ENCODE results near the gene OR10A3.

The OR10A3 gene

DNA sequence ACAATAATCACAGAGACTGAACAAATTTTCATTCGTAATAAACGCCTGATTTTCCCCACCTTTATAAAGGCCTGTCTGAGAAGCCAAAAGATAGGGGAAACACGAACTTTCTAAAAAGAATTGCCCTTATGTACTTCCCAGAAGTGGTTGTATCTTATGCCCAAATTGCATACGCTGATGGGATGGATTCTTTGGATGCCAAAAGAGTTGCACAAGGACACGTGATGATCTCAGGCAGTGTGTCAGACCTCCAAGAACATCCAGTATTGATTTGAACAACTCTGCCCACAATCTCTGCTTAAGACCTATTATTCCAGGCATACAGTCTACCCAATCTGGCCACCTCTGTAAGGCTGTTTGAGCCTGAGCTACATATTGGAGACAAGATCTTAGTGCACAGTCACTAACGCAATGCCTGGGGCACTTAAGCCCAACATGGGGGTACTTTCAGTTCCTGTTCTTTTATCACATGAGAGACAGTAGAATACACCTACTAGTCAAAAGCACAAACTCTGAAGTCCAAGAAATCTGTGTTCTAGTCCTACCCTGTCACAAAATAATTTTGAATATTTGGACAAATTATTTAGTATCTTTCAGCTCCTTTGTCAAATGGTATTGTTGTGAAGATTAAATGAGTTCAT lies 49.3 kb downstream of the OR10A3 start:
- DNase-seq (ENCODE audit: low read depth in 3 of 3): no peak

DNA sequence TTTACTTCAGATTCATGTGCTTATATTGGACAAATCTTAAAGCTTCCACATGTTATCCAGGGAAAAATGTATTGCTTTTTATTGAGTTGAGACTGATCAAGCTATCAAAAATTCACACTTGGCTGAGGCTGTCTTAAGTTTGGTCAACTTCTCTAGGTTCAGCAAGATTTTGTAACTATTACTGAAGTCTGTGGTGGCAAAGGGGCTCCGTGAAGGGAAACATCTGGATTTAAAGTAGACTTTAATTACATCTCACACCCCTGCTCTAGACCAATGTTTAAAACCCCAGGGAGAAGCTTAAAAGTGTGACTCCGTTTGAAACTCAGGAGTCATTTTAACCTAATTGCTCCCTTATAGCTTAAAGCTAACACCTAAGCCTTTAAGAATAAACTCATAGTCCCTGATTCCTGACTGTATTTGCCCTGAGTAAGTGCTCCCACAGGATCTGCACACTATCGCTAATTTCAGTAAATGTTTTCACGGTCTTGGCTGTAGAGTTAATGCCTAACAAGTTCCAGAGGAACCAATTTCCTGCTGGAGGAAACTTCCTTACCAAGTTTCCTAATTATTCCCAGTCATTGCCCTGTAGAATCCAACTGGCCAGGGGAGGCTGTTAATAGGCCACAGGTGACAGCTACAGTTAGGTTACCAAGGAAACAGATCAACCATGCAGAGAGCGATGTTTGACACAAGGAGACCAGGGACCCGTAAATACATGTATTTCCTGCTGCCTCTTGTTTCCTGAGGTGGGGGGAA lies 50.9 kb downstream of the OR10A3 start:
- no peak for DNase-seq (ENCODE audit: low read depth in 3 of 3)

DNA sequence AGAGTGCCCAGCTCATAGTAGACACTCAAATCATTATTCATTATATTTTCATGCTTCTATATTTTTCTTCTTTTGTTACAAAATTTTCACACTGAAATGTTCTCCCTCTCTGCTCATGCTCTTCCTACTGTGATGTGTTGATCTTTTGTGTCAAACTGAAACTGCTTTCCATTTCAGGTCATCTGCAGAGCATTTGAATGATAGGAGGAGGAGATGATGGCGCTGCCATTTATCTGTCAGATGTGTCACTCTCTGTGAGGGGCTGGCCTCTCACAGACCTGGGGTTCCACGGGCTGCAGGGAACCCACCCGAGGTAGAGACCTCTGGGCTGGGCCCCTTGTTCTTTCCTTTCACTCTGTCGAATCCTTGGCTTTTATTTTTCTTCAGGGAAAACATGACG lies 51.5 kb downstream of the OR10A3 start:
- DNase-seq (ENCODE audit: low read depth in 3 of 3): no peak

All from stimulated activated CD4-positive, alpha-beta T cell treated with anti-CD3 and anti-CD28 coated beads, TNF-alpha, amount 100 ng/mL, for 48 hours (primary cell).